Immature natural killer cell (primary cell): ENCODE data around the gene POLA1. TPM values are rescaled to one million over a fixed set of nuclear protein-coding genes. Genes with fewer than 3 reads are reported as not detected.

Source experiments
- DNase-seq, 3 donors: peaks; one replicate each; pipeline ENCODE4 v3.0.0; 2022; ENCODE audit warnings: mixed read lengths in 1 of 3
- H3K27ac Mint-ChIP-seq, 6 donors: one replicate each; pipeline ENCODE4 v1.8.0; 2020; ENCODE audit warnings: mixed read lengths in 6 of 6, mild to moderate bottlenecking in 5 of 6, inconsistent platforms in 4 of 6, moderate library complexity in 3 of 6
- H3K27me3 Mint-ChIP-seq, 3 donors: one replicate each; pipeline ENCODE4 v1.8.0; 2020 to 2021; ENCODE audit warnings: low read depth in 3 of 3, mild to moderate bottlenecking in 3 of 3, mixed read lengths in 3 of 3, moderate library complexity in 3 of 3, inconsistent platforms in 1 of 3
- H3K36me3 Mint-ChIP-seq, 3 donors: one replicate each; pipeline ENCODE4 v1.8.0; 2020; ENCODE audit warnings: mixed read lengths in 3 of 3, inconsistent platforms in 2 of 3, mild to moderate bottlenecking in 2 of 3
- H3K4me1 Mint-ChIP-seq, 2 donors: one replicate each; pipeline ENCODE4 v1.8.0; 2020; ENCODE audit warnings: inconsistent platforms in 2 of 2, mild to moderate bottlenecking in 2 of 2, mixed read lengths in 2 of 2, moderate library complexity in 1 of 2
- H3K4me3 Mint-ChIP-seq, 5 donors: one replicate each; pipeline ENCODE4 v1.8.0; 2020; ENCODE audit warnings: mild to moderate bottlenecking in 5 of 5, mixed read lengths in 5 of 5, inconsistent platforms in 3 of 5, moderate library complexity in 3 of 5
- H3K9me3 Mint-ChIP-seq, 6 donors: one replicate each; pipeline ENCODE4 v1.8.0; 2020; ENCODE audit warnings: mild to moderate bottlenecking in 6 of 6, mixed read lengths in 6 of 6, inconsistent platforms in 4 of 6, moderate library complexity in 3 of 6
- polyA plus RNA-seq, 3 donors: library from polyadenylated mRNA; unstranded; fragments of 300-500 nt; fragmentation: Illumina TruSeq; gene quantifications; one replicate each; pipeline ENCODE4 v1.2.3, GENCODE V29; 2021

The POLA1 gene
- polyA plus RNA-seq, 3 donors from 2014 or later = 3.8 to 6.5 (median 3.9) TPM

- H3K4me3 Mint-ChIP-seq = no peak overlapping the region
These were observed 296.8 kb downstream of the POLA1 start for GRCh38 chrX:24990535-24990934.

GRCh38 chrX:24993879-24994278 lies 300.2 kb downstream of the POLA1 start:
- Mint-ChIP-seq H3K27me3 (peaks cover 0 to 8% (median 4%) of the 10 kb centered on the region in 3 donors), H3K9me3 (no peaks in the 10 kb centered on the region), H3K4me1 (no peaks in the 10 kb centered on the region), H3K4me3 (no peak overlapping the region), H3K36me3 (peaks cover 0 to 7% (median 0%) of the 10 kb centered on the region in 3 donors), H3K27ac (no peak overlapping the region)
- DNase-seq = no peak

More at GRCh38 chrX:24990535-24990934, 296.8 kb downstream of the POLA1 start:
- no peak overlapping the region for H3K27ac Mint-ChIP-seq
- no peaks in the 10 kb centered on the region for H3K9me3 Mint-ChIP-seq
- no peaks in the 10 kb centered on the region for H3K36me3 Mint-ChIP-seq
- peaks cover 0 to 7% (median 4%) of the 10 kb centered on the region in 3 donors for H3K27me3 Mint-ChIP-seq
- DNase-seq = no peak
- H3K4me1 Mint-ChIP-seq = no peaks in the 10 kb centered on the region

- H3K4me1 Mint-ChIP-seq = no peaks in the 10 kb centered on the region
- H3K4me3 Mint-ChIP-seq = no peak overlapping the region
- DNase-seq = no peak
- H3K27ac Mint-ChIP-seq = no peak overlapping the region
- H3K36me3 Mint-ChIP-seq = peaks cover 0 to 7% (median 0%) of the 10 kb centered on the region in 3 donors
- H3K9me3 Mint-ChIP-seq = no peaks in the 10 kb centered on the region
- peaks cover 0 to 8% (median 4%) of the 10 kb centered on the region in 3 donors for H3K27me3 Mint-ChIP-seq
These were observed 302.5 kb downstream of the POLA1 start for GRCh38 chrX:24996096-24996709.

- H3K36me3 Mint-ChIP-seq = peaks cover 0 to 7% (median 0%) of the 10 kb centered on the region in 3 donors
- peaks cover 8 to 18% (median 12%) of the 10 kb centered on the region in 3 donors for H3K27me3 Mint-ChIP-seq
- no peaks in the 10 kb centered on the region for H3K9me3 Mint-ChIP-seq
- H3K27ac Mint-ChIP-seq = no peak overlapping the region
- no peak for DNase-seq
- H3K4me1 Mint-ChIP-seq = peaks cover 0 to 2% of the 10 kb centered on the region in 2 donors
- no peak overlapping the region for H3K4me3 Mint-ChIP-seq
These were observed 305.8 kb downstream of the POLA1 start for GRCh38 chrX:24999511-24999910.

- H3K4me3 Mint-ChIP-seq = peak overlapping the region in 1 of 5 donors; percentile 10
- peaks cover 12 to 23% (median 16%) of the 10 kb centered on the region in 3 donors for H3K27me3 Mint-ChIP-seq
- no peak for DNase-seq
- no peaks in the 10 kb centered on the region for H3K9me3 Mint-ChIP-seq
- no peak overlapping the region for H3K27ac Mint-ChIP-seq
- H3K36me3 Mint-ChIP-seq = peaks cover 0 to 3% (median 0%) of the 10 kb centered on the region in 3 donors
- H3K4me1 Mint-ChIP-seq = peaks cover 0 to 2% of the 10 kb centered on the region in 2 donors
These were observed 308.3 kb downstream of the POLA1 start for GRCh38 chrX:25001808-25002660.

- Mint-ChIP-seq H3K4me1 (peaks cover 0 to 2% of the 10 kb centered on the region in 2 donors), H3K36me3 (peaks cover 0 to 3% (median 0%) of the 10 kb centered on the region in 3 donors), H3K27ac (no peak overlapping the region), H3K27me3 (peaks cover 13 to 22% (median 16%) of the 10 kb centered on the region in 3 donors), H3K9me3 (no peaks in the 10 kb centered on the region), H3K4me3 (peak overlapping the region in 1 of 5 donors; percentile 35)
- no peak for DNase-seq
These were observed 308.9 kb downstream of the POLA1 start for GRCh38 chrX:25002661-25003020.

GRCh38 chrX:25003066-25003849 lies 309.5 kb downstream of the POLA1 start:
- no peaks in the 10 kb centered on the region for H3K9me3 Mint-ChIP-seq
- H3K27ac Mint-ChIP-seq = no peak overlapping the region
- H3K4me1 Mint-ChIP-seq = peaks cover 0 to 2% of the 10 kb centered on the region in 2 donors
- H3K36me3 Mint-ChIP-seq = peaks cover 0 to 3% (median 0%) of the 10 kb centered on the region in 3 donors
- DNase-seq = no peak
- H3K4me3 Mint-ChIP-seq = peak overlapping the region in 2 of 5 donors; percentile 35
- H3K27me3 Mint-ChIP-seq = peaks cover 16 to 24% (median 17%) of the 10 kb centered on the region in 3 donors

- H3K4me1 Mint-ChIP-seq = peaks cover 0 to 2% of the 10 kb centered on the region in 2 donors
- no peak for DNase-seq
- H3K4me3 Mint-ChIP-seq = peak overlapping the region in 1 of 5 donors; percentile 42
- H3K27me3 Mint-ChIP-seq = peaks cover 16 to 24% (median 19%) of the 10 kb centered on the region in 3 donors
- peaks cover 0 to 3% (median 0%) of the 10 kb centered on the region in 3 donors for H3K36me3 Mint-ChIP-seq
- no peak overlapping the region for H3K27ac Mint-ChIP-seq
- H3K9me3 Mint-ChIP-seq = no peaks in the 10 kb centered on the region
These were observed 310.3 kb downstream of the POLA1 start for GRCh38 chrX:25004040-25004439.

GRCh38 chrX:25004485-25005032 lies 310.8 kb downstream of the POLA1 start:
- DNase-seq = no peak
- Mint-ChIP-seq H3K9me3 (no peaks in the 10 kb centered on the region), H3K4me3 (no peak overlapping the region), H3K27ac (no peak overlapping the region), H3K27me3 (peaks cover 16 to 24% (median 19%) of the 10 kb centered on the region in 3 donors), H3K36me3 (peaks cover 0 to 3% (median 0%) of the 10 kb centered on the region in 3 donors), H3K4me1 (peaks cover 0 to 2% of the 10 kb centered on the region in 2 donors)

- Mint-ChIP-seq H3K9me3 (no peaks in the 10 kb centered on the region), H3K27ac (no peak overlapping the region), H3K27me3 (peaks cover 16 to 24% (median 19%) of the 10 kb centered on the region in 3 donors), H3K4me3 (no peak overlapping the region), H3K4me1 (peaks cover 0 to 2% of the 10 kb centered on the region in 2 donors), H3K36me3 (peaks cover 0 to 3% (median 0%) of the 10 kb centered on the region in 3 donors)
- DNase-seq = no peak
These were observed 311.3 kb downstream of the POLA1 start for GRCh38 chrX:25005034-25005381.

GRCh38 chrX:25005382-25006185 lies 311.9 kb downstream of the POLA1 start:
- Mint-ChIP-seq H3K36me3 (peaks cover 0 to 3% (median 0%) of the 10 kb centered on the region in 3 donors), H3K27me3 (peaks cover 16 to 28% (median 19%) of the 10 kb centered on the region in 3 donors), H3K27ac (no peak overlapping the region), H3K9me3 (no peaks in the 10 kb centered on the region), H3K4me1 (peaks cover 0 to 2% of the 10 kb centered on the region in 2 donors), H3K4me3 (no peak overlapping the region)
- DNase-seq = no peak

GRCh38 chrX:25006586-25007058 lies 312.9 kb downstream of the POLA1 start:
- Mint-ChIP-seq H3K27me3 (peaks cover 15 to 33% (median 19%) of the 10 kb centered on the region in 3 donors), H3K4me1 (peaks cover 0 to 2% of the 10 kb centered on the region in 2 donors), H3K9me3 (no peaks in the 10 kb centered on the region), H3K27ac (no peak overlapping the region), H3K4me3 (no peak overlapping the region), H3K36me3 (peaks cover 0 to 3% (median 0%) of the 10 kb centered on the region in 3 donors)
- DNase-seq = no peak
